ENCODE measurements around the gene HEXIM1. TPM values are rescaled to one million over a fixed set of nuclear protein-coding genes. Genes with fewer than 3 reads are reported as not detected.

The HEXIM1 gene
- total RNA-seq, 1 donor from 2014 or later = 47.3 TPM

DNA sequence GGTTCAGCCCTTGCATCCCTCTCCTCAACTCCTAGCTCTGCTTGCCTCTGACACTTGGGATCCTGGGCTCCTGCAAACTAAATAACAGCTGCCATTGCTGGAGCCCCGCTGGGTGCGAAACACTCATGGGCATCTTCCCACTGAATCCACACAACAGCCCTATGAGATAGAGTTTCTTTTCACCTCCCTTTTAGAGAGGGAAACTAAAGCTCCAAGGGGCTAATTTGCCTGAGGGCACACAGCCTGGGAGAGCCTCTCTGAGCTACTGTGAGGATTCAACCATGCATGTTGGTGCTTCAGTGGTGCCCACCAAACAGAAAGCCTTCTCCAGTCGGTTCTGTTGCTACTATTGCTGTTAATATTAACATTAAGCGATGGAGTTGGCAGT lies 8.7 kb upstream of the HEXIM1 start:
- Mint-ChIP-seq H3K27me3 (no peaks in the 10 kb centered on the region), H3K27ac (no peak overlapping the region), H3K4me1 (peaks cover 11% of the 10 kb centered on the region), H3K36me3 (ENCODE audit: low read depth) (peaks cover 8% of the 10 kb centered on the region), H3K9me3 (no peaks in the 10 kb centered on the region), H3K4me3 (no peak overlapping the region)
- intact Hi-C loops (cut with micrococcal nuclease) = no loop called here
- DNase-seq = no peak

DNA sequence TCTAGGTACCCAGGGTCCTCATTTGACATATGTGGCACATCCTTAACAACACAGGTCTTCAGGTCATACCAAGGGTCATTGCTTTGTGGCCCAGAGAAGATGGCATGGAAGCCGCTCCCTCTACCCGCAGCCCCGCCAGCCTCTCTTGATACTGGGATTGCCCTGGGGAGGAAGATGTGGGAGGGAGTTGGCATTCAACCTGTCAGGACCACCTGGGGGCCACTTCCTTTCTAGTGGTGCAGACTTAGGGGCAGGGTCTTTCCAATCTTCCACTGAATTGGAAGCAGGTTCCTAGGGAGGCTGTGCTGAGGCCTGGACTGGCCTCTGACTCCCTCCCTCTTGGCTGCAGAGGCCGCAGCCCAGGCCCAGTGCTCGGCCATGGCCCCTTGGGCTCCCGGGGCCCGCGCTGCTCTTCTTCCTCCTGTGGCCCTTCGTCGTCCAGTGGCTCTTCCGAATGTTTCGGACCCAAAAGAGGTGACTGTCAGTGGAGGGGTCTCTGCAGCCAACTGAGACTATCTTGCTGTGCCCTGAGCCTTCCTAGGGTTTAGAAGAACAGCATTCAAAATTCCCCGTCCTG lies 5.1 kb upstream of the HEXIM1 start:
- Mint-ChIP-seq H3K4me1 (peaks cover 22% of the 10 kb centered on the region), H3K27ac (no peak overlapping the region), H3K9me3 (no peaks in the 10 kb centered on the region), H3K27me3 (peaks cover under 1% of the 10 kb centered on the region), H3K36me3 (ENCODE audit: low read depth) (peaks cover 9% of the 10 kb centered on the region), H3K4me3 (peak overlapping the region; percentile 57)
- intact Hi-C loops (cut with micrococcal nuclease) = no loop called here
- DNase-seq = no peak

DNA sequence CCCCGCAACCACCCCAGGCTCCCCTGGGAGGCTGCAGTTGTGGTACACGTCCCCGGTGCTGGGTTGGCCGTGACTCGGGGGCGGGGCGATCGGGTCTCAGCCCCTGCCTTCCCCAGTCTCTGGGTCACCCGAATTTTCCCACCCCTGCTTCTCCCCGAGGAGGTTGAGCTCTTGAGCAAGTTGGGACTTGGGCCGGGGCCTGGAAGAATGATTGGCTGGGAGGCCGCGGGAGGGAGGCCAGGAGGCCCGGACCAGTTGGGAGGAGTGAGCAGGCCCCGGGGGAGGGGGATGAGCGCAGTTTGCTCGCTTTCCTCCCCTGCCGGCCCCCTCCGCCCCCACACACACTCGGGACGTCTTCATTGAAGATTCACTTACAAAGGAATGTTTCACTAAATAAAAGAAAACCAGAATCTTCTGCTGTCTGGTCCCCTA lies 4.5 kb upstream of the HEXIM1 start:
- DNase-seq = peak; percentile 72
- Mint-ChIP-seq H3K9me3 (no peaks in the 10 kb centered on the region), H3K4me3 (peak overlapping the region; percentile 57), H3K27ac (no peak overlapping the region), H3K4me1 (peaks cover 26% of the 10 kb centered on the region), H3K36me3 (ENCODE audit: low read depth) (peaks cover 12% of the 10 kb centered on the region), H3K27me3 (peaks cover 3% of the 10 kb centered on the region)
- intact Hi-C loops (cut with micrococcal nuclease) = no loop called here

DNA sequence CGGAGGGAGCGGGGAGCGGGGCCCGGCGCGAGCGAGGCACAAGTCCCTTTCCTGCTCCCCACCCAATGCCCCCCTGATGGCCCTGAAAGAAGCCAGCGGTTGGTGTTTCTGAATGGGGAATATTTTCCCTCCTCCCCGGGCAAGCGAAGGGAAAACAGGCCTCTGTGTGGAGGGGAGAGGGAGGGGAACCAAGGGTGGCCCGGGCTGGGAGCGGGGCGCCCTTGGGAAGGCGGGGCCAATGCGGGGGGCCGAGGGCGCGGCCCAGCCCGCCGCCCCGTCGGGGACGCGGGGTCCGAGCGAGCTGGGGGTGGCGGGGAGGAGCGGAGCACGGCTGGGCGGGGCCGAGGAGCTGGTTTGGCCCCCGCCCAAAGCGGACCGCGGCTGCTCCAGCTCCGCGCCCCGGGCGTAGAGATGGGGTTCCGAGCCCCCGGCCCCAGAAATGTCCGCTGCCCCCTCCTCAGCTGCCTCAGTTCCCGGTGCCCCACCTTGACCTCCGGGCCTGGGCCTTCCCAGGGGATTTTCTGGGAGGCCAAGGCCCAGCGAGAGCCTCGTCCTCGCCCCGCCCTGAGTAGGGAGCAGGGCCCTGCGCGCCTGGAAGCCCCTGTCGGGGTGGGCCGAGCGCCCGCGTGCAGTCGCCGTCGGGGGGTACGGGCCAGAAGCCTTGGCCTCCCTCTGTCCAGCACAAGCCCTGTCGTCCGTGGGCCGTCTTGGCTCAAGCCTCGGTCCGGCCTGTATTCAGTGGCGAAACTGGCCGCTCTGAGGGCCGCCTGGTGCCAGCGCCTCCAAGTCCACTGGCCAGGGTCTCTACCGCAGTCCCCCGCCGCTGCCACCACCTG lies 3.9 kb upstream of the HEXIM1 start:
- peaks cover 15% of the 10 kb centered on the region for H3K36me3 Mint-ChIP-seq (ENCODE audit: low read depth)
- H3K27me3 Mint-ChIP-seq = peaks cover 3% of the 10 kb centered on the region
- H3K9me3 Mint-ChIP-seq = no peaks in the 10 kb centered on the region
- H3K4me3 Mint-ChIP-seq = peak overlapping the region; percentile 57
- peaks cover 27% of the 10 kb centered on the region for H3K4me1 Mint-ChIP-seq
- peak; percentile 77 for DNase-seq
- H3K27ac Mint-ChIP-seq = no peak overlapping the region
- intact Hi-C loops (cut with micrococcal nuclease) = loop anchor here (5.0 kb wide), 1 partner anchor 82 kb away; the partner anchor contains the start of gene NMT1

DNA sequence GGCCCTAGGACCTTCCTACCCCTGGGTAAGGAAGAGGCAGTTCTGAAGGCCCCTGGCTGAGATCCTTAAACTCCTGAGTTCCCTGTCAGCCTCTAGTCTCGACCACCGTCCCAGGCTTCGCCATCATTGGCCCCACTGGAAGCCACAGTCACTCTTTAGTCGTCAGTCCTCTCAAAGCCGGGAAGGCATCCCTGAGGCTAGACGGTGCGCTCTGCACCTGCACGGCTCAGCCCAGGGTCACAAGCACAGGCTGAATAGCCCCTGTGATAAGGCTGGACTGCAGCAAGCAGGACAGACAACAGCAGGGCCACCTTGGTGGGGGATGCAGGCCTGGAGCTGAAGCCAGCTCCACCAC lies 3.3 kb upstream of the HEXIM1 start:
- DNase-seq = no peak
- peak overlapping the region; percentile 54 for H3K4me3 Mint-ChIP-seq
- H3K27me3 Mint-ChIP-seq = peaks cover 3% of the 10 kb centered on the region
- intact Hi-C loops (cut with micrococcal nuclease) = loop anchor here (5.0 kb wide), 1 partner anchor 83 kb away; the partner anchor contains the start of gene NMT1
- peaks cover 33% of the 10 kb centered on the region for H3K4me1 Mint-ChIP-seq
- no peaks in the 10 kb centered on the region for H3K9me3 Mint-ChIP-seq
- H3K36me3 Mint-ChIP-seq (ENCODE audit: low read depth) = peaks cover 20% of the 10 kb centered on the region
- no peak overlapping the region for H3K27ac Mint-ChIP-seq

DNA sequence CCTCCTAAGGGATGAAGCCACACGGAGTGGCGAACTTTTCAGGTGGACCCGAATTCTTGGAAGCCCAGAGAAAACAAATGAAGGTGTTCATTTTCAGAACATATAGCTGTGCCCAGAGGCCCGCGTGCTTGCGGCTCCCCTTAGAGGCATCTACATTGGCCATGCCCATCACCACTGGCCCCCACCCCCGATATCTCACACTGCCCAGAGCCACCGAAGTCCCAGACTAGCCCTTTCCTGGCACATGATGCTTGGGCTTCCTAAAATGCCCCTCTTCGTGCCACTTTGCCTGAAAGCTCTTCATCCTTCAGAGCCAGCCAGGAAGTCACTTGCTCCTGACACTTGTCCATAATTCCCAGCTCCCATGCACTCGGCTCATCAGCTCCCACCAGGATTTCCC lies 2.1 kb upstream of the HEXIM1 start:
- peaks cover 3% of the 10 kb centered on the region for H3K27me3 Mint-ChIP-seq
- DNase-seq = no peak
- H3K4me3 Mint-ChIP-seq = peak overlapping the region; percentile 98
- H3K4me1 Mint-ChIP-seq = peaks cover 38% of the 10 kb centered on the region
- H3K36me3 Mint-ChIP-seq (ENCODE audit: low read depth) = peaks cover 26% of the 10 kb centered on the region
- H3K9me3 Mint-ChIP-seq = no peaks in the 10 kb centered on the region
- intact Hi-C loops (cut with micrococcal nuclease) = loop anchor here (5.0 kb wide), 1 partner anchor 84 kb away; the partner anchor contains the start of gene NMT1
- H3K27ac Mint-ChIP-seq = peak overlapping the region; percentile 99

DNA sequence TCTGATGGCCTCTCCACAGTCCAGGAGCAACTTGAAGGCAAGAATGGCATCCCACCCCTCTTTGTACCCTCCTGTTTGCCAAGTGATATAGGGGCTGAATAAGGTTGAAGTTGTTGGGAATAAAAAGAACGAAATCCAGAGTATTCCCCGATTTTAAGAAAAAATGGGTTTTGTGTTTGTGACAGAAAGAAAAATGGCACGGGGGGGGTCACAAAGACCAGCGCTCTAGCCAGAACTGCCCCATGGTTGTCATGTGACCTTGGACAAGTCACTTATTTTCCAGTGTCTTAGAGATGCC lies 1.7 kb upstream of the HEXIM1 start:
- H3K9me3 Mint-ChIP-seq = no peaks in the 10 kb centered on the region
- H3K4me1 Mint-ChIP-seq = peaks cover 39% of the 10 kb centered on the region
- H3K36me3 Mint-ChIP-seq (ENCODE audit: low read depth) = peaks cover 27% of the 10 kb centered on the region
- intact Hi-C loops (cut with micrococcal nuclease) = loop anchor here (5.0 kb wide), 1 partner anchor 84 kb away; the partner anchor contains the start of gene NMT1
- H3K27ac Mint-ChIP-seq = peak overlapping the region; percentile 99
- peaks cover 3% of the 10 kb centered on the region for H3K27me3 Mint-ChIP-seq
- DNase-seq = no peak
- peak overlapping the region; percentile 98 for H3K4me3 Mint-ChIP-seq

DNA sequence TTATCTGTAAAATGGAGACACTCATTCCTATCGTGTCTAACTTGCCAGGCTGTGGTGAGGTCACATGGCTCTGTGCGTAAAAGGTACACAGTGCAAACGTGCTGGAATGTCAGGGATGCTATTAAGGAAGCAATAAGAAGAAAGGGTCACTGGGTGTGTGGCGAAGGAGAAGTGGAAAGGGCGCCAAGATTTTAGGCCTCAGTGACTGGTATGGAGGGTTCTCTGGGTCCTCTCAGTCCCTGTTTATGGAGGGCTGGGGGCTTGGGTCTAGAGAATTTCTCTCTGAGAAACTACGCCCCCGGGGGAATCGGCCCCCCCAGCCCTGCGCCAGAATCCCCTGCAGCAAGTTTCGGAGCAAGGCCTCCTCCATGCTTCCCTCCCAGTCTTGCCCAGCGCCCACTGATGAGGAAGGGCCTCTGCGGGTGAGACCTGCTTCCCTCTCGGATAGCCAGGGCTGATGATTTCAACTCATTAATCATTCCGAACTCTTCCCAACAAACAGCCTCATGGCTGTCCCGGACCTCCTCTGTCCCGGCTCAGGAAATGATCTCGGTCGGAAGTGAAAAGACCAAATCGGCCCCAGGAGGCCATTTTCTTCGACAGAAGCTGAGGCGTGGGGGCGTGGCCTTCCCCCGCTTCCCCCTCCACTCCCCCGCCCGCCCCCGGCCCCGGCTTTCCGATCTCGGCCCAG lies 1.2 kb upstream of the HEXIM1 start:
- no peak for DNase-seq
- Mint-ChIP-seq H3K4me3 (peak overlapping the region; percentile 98), H3K27ac (peak overlapping the region; percentile 99), H3K9me3 (no peaks in the 10 kb centered on the region), H3K27me3 (peaks cover 3% of the 10 kb centered on the region), H3K36me3 (ENCODE audit: low read depth) (peaks cover 27% of the 10 kb centered on the region), H3K4me1 (peaks cover 41% of the 10 kb centered on the region)
- intact Hi-C loops (cut with micrococcal nuclease) = loop anchor here (5.0 kb wide), 1 partner anchor 85 kb away; the partner anchor contains the start of gene NMT1

DNA sequence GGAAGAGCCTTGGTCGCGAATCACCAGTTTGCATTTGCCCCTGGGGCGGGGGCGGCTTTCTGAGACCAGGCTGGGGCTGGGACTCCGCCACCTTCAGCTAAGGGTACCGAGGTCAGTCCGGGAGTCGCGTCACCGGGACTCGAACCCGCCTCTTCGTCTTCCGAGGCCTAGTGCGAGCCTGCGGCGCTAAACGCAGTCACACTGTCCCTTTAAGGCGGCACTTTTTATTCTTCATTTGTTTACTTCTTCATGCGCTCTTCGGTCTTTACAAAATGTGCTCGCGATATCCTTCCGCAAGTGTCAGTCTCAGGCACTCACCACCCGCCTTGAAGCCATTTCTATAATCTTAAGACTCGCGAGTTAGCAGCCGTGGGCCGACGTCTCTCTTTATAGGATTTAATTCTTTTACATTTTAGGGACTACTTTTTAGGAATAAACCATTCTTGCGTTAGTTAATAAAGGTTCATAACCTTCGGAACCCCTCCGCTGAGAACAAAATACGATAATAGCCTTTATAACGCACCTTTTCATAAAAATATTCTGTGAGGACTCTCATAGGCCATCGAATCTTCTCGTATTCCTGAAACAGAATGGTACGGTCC lies 593 bp upstream of the HEXIM1 start:
- Mint-ChIP-seq H3K27ac (peak overlapping the region; percentile 99), H3K4me3 (peak overlapping the region; percentile 98), H3K27me3 (peaks cover 3% of the 10 kb centered on the region), H3K9me3 (no peaks in the 10 kb centered on the region), H3K4me1 (peaks cover 44% of the 10 kb centered on the region), H3K36me3 (ENCODE audit: low read depth) (peaks cover 27% of the 10 kb centered on the region)
- DNase-seq = peak; percentile 93
- intact Hi-C loops (cut with micrococcal nuclease) = loop anchor here (1.0 to 5.0 kb wide), 7 partner anchors 12 to 169 kb away; partner anchors contain the start of genes ACBD4, FMNL1, HEXIM2 and MAP3K14

DNA sequence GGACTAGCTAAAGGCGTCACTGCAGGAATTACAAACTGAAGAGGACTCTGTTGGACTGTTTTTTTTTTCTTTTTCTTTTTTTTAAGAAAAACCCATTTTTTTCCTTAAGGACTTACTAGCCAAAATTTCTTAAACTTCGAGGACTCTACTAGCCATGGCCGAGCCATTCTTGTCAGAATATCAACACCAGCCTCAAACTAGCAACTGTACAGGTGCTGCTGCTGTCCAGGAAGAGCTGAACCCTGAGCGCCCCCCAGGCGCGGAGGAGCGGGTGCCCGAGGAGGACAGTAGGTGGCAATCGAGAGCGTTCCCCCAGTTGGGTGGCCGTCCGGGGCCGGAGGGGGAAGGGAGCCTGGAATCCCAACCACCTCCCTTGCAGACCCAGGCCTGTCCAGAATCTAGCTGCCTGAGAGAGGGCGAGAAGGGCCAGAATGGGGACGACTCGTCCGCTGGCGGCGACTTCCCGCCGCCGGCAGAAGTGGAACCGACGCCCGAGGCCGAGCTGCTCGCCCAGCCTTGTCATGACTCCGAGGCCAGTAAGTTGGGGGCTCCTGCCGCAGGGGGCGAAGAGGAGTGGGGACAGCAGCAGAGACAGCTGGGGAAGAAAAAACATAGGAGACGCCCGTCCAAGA lies 878 bp downstream of the HEXIM1 start:
- intact Hi-C loops (cut with micrococcal nuclease) = loop anchor here (2.0 to 5.0 kb wide), 4 partner anchors 72 to 168 kb away; partner anchors contain the start of genes FMNL1, MAP3K14 and NMT1
- peaks cover 27% of the 10 kb centered on the region for H3K36me3 Mint-ChIP-seq (ENCODE audit: low read depth)

DNA sequence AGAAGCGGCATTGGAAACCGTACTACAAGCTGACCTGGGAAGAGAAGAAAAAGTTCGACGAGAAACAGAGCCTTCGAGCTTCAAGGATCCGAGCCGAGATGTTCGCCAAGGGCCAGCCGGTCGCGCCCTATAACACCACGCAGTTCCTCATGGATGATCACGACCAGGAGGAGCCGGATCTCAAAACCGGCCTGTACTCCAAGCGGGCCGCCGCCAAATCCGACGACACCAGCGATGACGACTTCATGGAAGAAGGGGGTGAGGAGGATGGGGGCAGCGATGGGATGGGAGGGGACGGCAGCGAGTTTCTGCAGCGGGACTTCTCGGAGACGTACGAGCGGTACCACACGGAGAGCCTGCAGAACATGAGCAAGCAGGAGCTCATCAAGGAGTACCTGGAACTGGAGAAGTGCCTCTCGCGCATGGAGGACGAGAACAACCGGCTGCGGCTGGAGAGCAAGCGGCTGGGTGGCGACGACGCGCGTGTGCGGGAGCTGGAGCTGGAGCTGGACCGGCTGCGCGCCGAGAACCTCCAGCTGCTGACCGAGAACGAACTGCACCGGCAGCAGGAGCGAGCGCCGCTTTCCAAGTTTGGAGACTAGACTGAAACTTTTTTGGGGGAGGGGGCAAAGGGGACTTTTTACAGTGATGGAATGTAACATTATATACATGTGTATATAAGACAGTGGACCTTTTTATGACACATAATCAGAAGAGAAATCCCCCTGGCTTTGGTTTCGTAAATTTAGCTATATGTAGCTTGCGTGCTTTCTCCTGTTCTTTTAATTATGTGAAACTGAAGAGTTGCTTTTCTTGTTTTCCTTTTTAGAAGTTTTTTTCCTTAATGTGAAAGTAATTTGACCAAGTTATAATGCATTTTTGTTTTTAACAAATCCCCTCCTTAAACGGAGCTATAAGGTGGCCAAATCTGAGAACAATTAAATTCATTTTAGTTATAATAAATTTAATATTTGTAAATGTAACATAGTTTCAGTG lies 1.7 kb downstream of the HEXIM1 start:
- Mint-ChIP-seq H3K9me3 (no peaks in the 10 kb centered on the region), H3K27ac (peak overlapping the region; percentile 99), H3K4me3 (peak overlapping the region; percentile 98), H3K36me3 (ENCODE audit: low read depth) (peaks cover 27% of the 10 kb centered on the region), H3K27me3 (peaks cover 3% of the 10 kb centered on the region), H3K4me1 (peaks cover 42% of the 10 kb centered on the region)
- DNase-seq = peak; percentile 84
- intact Hi-C loops (cut with micrococcal nuclease) = loop anchor here (2.0 to 5.0 kb wide), 5 partner anchors 47 to 167 kb away; partner anchors contain the start of genes FMNL1, MAP3K14 and NMT1

More for the DNA sequence above, 878 bp downstream of the HEXIM1 start:
- no peaks in the 10 kb centered on the region for H3K9me3 Mint-ChIP-seq
- H3K27ac Mint-ChIP-seq = peak overlapping the region; percentile 99
- peaks cover 3% of the 10 kb centered on the region for H3K27me3 Mint-ChIP-seq
- peak overlapping the region; percentile 98 for H3K4me3 Mint-ChIP-seq
- H3K4me1 Mint-ChIP-seq = peaks cover 44% of the 10 kb centered on the region
- DNase-seq = peak; percentile 93
